DND-41 (cell line): ENCODE results near the gene EPN1.

Source experiments
- ATAC-seq: fragments of 200-7000 bp; cut with Tn5 transposase; 3 replicates; pipeline ENCODE4 v1.9.1; 2021; ENCODE audit warnings: low read depth; ENCODE audit not compliant: insufficient read depth
- DNase-seq: peaks from one replicate; pipeline ENCODE4 v3.0.0-alpha.2; 2020
- H2AFZ ChIP-seq: 2 replicates; pipeline ENCODE4 v1.6.0; 2012; ENCODE audit warnings: low read depth, low read length
- H3K27ac ChIP-seq: 2 replicates; pipeline ENCODE4 v1.5.1; 2012; ENCODE audit warnings: low read length, inconsistent platforms
- H3K27me3 ChIP-seq: fragments of 200-600 bp; sonication (generic); 2 replicates; pipeline ENCODE4 v1.6.0; 2012; ENCODE audit warnings: low read length, mild to moderate bottlenecking, inconsistent platforms; ENCODE audit not compliant: insufficient read depth, poor library complexity
- H3K36me3 ChIP-seq: 2 replicates; pipeline ENCODE4 v1.5.1; 2012; ENCODE audit warnings: low read length, inconsistent platforms; ENCODE audit not compliant: insufficient read depth
- H3K4me1 ChIP-seq: 2 replicates; pipeline ENCODE4 v1.5.1; 2012; ENCODE audit warnings: mild to moderate bottlenecking, low read length; ENCODE audit not compliant: insufficient read depth
- H3K4me2 ChIP-seq: 2 replicates; pipeline ENCODE4 v1.6.0; 2012; ENCODE audit warnings: mild to moderate bottlenecking, moderate library complexity, low read length, inconsistent platforms; ENCODE audit not compliant: insufficient read depth
- H3K4me3 ChIP-seq, 2 experiments: fragments of 200-600 bp in 1 of 2; shearing (Covaris generic) in 1 of 2; 2 replicates each; pipeline ENCODE4 v1.5.1; 2012 to 2016; ENCODE audit warnings: inconsistent platforms in 2 of 2, low read length in 2 of 2, mild to moderate bottlenecking in 2 of 2, low read depth in 1 of 2, moderate library complexity in 1 of 2
- H3K79me2 ChIP-seq: 2 replicates; pipeline ENCODE4 v1.6.0; 2012; ENCODE audit warnings: low read length, inconsistent platforms; ENCODE audit not compliant: insufficient read depth
- H3K9ac ChIP-seq: 2 replicates; pipeline ENCODE4 v1.6.0; 2012; ENCODE audit warnings: low read depth, mild to moderate bottlenecking, inconsistent platforms, low read length, moderate library complexity
- H3K9me3 ChIP-seq: 2 replicates; pipeline ENCODE4 v1.5.1; 2012; ENCODE audit warnings: low read length, moderate library complexity, mild to moderate bottlenecking, inconsistent platforms; ENCODE audit not compliant: insufficient read depth, severe bottlenecking
- H4K20me1 ChIP-seq: 2 replicates; pipeline ENCODE4 v1.6.0; 2012; ENCODE audit warnings: low read length; ENCODE audit not compliant: insufficient read depth
- CTCF ChIP-seq: IDR thresholded peaks from 2 replicates; pipeline ENCODE4 v1.5.1; 2012; ENCODE audit warnings: borderline replicate concordance, low read length, moderate library complexity, mild to moderate bottlenecking; ENCODE audit not compliant: poor library complexity, severe bottlenecking; ENCODE audit errors: extremely low read depth
- EZH2 ChIP-seq: IDR thresholded peaks from 3 replicates; pipeline ENCODE4 v1.6.1; 2012; ENCODE audit warnings: borderline replicate concordance, low read depth, mild to moderate bottlenecking, moderate library complexity, low read length, inconsistent platforms; ENCODE audit not compliant: severe bottlenecking

The EPN1 gene

GRCh38 chr19:55696301-55697068 lies 21.5 kb downstream of the EPN1 start:
- Histone ChIP-seq H3K4me3 (no peak overlapping the region), H3K4me1 (no peaks in the 10 kb centered on the region), H3K4me2 (no peak overlapping the region), H3K27ac (no peak overlapping the region), H3K9ac (no peak overlapping the region), H4K20me1 (peaks cover 6% of the 10 kb centered on the region; the same call in 1 of the 2 replicates), H3K79me2 (no peaks in the 10 kb centered on the region), H3K9me3 (no peaks in the 10 kb centered on the region), H3K27me3 (no peaks in the 10 kb centered on the region), H2AFZ (no peak overlapping the region), H3K36me3 (peaks cover 70% of the 10 kb centered on the region)
- no peak for ATAC-seq
- no peak for DNase-seq
- no peak for TF ChIP-seq EZH2
- no peak for TF ChIP-seq CTCF

- no peak overlapping the region for H3K27ac ChIP-seq
- no peaks in the 10 kb centered on the region for H3K9me3 ChIP-seq
- ATAC-seq, result no peak
- H3K79me2 ChIP-seq, result no peaks in the 10 kb centered on the region
- DNase-seq, result no peak
- no peaks in the 10 kb centered on the region for H3K4me1 ChIP-seq
- no peak overlapping the region for H3K4me2 ChIP-seq
- TF ChIP-seq CTCF (no peak), EZH2 (no peak)
- peaks cover 66% of the 10 kb centered on the region for H3K36me3 ChIP-seq
- H3K4me3 ChIP-seq, result no peak overlapping the region
- peaks cover 2% of the 10 kb centered on the region; the same call in 1 of the 2 replicates for H4K20me1 ChIP-seq
- H3K27me3 ChIP-seq, result no peaks in the 10 kb centered on the region
- no peak overlapping the region for H3K9ac ChIP-seq
- H2AFZ ChIP-seq, result no peak overlapping the region
Observed at GRCh38 chr19:55697069-55697440, 22.0 kb downstream of the EPN1 start.

GRCh38 chr19:55697698-55698097 lies 22.7 kb downstream of the EPN1 start:
- no peak for DNase-seq
- Histone ChIP-seq H3K4me2 (no peak overlapping the region), H4K20me1 (no peaks in the 10 kb centered on the region), H3K79me2 (no peaks in the 10 kb centered on the region), H3K9ac (no peak overlapping the region), H3K4me1 (no peaks in the 10 kb centered on the region), H2AFZ (no peak overlapping the region), H3K27ac (no peak overlapping the region), H3K36me3 (peaks cover 61% of the 10 kb centered on the region), H3K27me3 (no peaks in the 10 kb centered on the region), H3K4me3 (no peak overlapping the region), H3K9me3 (no peaks in the 10 kb centered on the region)
- ATAC-seq, result no peak
- TF ChIP-seq EZH2 (no peak), CTCF (no peak)
